DLD1 (cell line): ENCODE data around the gene SPACDR.

Experiments
- in situ Hi-C: cut with HindIII; loops from 2 replicates; pipeline ENCODE4 v1.10.0; 2017; ENCODE audit warnings: low sequenced_read_pairs

SPACDR gene

DNA sequence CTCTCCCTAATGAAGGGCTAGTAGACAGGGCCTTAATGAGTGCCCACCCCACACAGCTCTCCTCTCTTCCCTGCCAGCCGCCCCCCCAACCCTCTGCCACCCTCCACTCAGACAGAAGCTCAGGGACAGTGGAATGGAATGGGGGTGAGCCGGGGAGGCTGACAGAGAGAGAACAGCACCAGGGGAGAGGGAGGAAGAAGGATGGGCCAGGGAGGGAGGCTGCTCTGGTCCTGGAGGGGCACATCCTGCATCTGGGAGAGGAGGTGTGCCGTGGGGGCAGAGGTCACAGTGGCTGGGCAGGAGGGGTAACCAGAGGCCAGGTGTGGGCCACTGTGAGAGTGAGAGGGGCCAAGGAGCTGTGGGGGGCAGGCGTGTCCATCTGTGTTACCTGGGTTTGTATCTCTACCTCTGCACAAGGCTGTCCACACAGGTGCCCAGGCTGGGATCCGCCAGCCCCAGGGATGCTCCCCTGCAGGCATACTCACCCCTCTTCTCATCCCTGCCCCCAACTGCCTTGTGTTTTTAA is 22.1 kb upstream of the SPACDR start:
- in situ Hi-C loops = no loop called here

DNA sequence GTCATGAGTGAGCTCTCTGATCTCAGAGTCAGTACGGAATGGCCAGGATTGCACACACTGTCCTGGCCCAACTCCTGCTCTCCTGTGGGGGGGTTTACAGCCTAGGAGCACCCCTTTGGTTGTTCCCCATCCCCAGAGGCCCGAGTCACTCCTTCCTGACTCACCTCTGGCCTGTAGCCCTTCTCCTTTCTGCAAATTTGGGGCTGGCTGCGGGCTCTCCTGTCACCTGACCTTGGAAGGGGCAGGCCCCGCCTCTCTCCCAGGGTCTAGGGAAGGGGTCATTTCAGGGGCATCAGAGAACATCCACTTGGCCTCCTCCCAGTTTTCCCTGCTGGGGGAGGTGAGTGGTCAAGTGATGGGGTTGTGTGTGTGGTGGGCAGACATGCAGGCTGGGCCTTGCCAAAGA is 21.4 kb upstream of the SPACDR start:
- in situ Hi-C loops = no loop called here

DNA sequence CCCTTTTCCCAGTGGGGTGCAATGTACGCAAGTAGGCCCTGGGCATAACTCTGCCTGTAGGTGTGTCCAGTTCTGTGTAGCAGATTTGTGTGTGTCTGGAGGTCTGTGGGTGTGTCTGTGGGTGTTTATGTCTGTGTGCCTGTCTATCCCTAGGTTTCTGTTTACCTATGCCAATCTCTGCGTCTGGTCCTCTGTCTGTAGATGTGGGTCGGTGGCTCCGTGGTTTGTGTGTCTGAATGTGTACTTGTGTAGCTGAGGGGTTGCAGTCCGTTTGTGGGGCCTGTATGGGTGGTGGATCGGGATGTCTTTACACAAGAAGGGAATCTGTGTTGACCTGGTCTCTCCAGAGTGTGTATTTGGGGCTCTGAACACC is 20.6 kb upstream of the SPACDR start:
- in situ Hi-C loops = no loop called here

DNA sequence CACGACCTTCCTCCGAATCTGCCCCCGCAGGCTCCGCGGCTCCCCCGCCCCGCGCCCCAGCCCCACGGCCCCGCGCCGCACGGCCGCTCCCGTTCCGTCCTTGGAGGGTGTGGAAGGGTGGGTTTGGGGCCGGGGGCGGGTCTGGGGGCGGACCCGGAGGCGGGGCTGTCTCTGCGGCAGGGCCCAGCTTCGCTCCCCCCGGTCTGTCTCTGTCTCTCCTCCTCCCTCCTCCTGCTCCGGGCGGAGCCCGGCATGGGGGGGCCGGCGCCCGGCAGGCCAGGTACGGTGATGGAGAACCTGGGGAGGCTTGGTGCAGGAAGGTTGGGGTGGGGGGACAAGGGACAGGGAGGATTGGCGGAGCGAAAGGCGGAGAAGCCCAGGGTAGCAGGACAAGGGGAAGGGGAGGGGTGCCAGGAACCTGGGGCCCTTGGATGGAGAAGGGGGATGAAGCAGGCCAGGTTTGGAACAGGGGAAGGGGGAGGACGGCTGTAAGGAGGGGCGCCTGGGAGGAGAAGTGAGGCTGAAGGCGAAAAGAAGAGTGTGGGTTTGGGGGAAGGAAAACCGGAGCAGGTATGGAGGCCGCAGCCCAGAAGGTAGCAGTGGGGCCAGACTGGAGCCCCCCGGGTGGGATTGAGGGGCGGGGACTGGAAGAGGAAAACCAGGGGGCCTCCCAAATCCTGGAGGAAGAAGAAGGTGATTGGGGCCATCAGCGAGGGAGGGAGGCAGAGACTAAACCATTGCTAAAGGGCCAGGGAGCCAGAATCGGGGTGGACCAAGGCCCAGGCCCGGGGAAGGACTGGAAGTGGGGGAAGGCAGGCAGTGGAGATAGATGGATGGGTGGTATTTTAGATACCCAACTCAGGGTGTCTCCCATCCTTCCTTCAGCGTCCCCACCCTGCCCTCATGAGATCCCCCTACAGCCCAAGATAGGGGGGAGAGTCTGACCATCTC is 19.9 kb upstream of the SPACDR start, which contains the start of gene NYAP1:
NYAP1 (plus strand) TSS at position 206 of the 951 bp plus-strand sequence. CDS start 1,385 bp downstream, outside the sequence.
- in situ Hi-C loops = no loop called here

DNA sequence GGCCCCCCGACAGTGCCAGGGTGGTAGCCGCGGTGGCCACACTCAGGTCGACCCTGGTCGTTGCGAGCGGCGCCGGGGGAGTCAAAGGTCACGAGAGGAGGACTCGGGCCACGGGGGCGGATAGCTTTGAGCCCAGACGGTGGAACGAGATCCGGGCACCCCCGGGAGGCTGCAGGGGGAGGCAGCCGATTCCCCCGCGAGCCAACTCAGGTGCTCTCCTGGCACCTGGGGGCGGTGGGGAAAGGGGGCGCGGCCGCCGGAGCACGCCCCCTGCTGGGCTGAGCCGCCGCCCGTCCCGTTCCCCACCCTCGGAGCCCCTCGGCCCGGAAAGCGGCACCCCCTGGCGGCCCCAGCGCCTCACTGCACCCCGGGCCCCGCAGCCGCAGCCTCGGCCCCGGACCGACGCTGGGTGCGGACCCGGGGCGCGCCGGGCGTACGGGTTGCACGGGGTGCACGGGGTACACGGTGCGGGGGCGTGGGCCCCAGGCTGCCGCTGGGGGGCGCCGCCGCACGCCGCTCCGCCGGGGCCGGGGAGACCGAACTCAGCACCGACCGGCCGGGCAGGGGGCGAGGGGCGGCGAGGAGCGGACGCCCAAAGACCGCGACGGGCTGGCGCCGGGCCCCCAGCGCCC is 19.1 kb upstream of the SPACDR start:
- in situ Hi-C loops = no loop called here

DNA sequence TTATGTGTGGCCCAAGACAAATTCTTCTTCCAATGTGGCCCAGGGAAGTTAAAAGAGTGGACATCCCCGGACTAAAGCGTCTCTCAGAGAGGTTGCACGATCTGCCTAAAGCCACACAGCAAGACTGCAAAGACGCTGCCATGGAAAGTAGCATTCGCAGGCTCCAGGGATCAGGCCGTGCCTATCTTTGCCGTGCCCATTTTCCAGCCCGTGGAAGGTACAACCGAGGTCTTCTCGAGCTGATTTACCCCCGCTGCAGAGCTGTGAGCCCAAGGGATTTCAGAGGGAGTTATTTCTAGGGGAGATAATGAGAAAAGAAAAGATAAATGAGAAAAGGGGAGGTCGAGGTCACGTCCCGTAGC is 18.6 kb upstream of the SPACDR start:
- in situ Hi-C loops = no loop called here

DNA sequence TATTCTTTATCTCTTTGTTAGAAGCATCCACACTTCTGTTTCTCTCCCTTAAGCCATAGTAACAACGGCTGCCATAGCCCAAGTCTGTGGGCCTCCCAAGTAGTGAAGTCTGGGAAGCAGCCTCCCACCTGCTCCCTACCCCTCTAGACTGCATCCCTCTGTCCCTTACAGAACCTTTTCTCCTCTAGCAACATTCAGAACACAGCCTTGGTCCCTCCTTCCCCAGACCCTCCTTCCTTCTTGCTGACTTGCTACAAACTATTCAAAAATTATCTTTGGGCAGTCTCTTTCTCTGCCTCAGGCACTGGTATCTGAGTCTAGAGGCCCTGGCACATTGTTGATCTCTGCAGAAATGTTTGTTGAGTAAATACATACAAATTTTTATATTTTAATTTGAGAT is 17.4 kb upstream of the SPACDR start:
- in situ Hi-C loops = no loop called here

DNA sequence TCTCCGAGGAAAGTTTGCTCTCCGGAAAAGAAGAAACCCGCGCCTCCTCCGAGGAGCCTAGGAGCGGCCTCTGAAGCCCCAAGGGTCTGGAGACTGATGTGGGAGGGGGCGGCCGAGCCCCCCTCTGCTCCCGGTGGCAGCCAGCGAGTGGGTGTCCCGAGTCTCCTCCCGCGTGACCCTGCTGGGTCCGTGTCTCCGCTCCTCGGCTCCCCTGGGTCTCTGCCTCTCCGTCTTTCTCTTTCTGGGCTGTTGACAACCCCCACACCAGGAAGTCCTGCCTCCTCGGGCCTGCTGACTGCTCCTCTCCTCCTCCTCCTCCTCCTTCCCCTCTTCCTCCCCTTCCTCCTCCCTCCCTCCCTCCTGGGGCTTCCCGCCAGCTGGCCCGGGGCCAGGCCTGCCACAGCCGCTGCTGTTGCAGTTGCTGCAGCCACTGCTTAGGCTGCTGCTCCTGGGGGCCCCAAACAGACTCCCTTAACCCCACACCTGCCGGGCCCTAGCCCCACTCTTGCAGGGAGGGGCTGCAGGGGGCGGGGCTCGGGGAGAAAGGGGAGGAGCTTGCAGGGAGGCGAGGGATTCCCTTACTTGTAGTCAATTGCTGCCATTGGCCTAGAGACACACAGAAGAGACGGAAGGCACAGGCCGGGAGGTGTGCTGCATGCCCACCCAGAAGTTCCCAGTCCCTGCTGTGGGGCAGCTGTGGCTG is 15.0 kb upstream of the SPACDR start, which contains the start of gene TSC22D4:
TSC22D4 (minus strand) TSS at position 257 of the 703 bp plus-strand sequence. CDS start 1,176 bp downstream, outside the sequence.
- in situ Hi-C loops = no loop called here

DNA sequence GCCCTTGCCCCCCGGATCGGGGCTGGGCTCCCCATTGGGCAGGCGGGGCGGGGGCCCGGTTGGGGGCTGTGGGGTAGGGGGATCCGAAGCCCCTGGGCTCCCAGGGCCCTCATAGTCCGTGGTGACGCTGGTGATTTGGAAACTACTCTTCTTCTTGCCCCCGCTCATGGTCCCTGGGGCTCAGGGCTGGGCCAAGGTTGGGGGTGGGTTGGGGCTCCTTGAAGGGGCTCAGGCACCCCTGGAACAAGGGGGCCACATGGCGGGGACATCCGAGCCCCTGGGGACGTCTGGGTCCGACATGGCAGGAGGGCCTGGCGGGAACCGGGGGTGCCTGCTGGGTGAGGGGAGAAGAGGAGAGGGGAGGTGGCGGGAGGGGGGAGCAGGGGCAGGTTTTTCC is 13.8 kb upstream of the SPACDR start:
- in situ Hi-C loops = no loop called here

DNA sequence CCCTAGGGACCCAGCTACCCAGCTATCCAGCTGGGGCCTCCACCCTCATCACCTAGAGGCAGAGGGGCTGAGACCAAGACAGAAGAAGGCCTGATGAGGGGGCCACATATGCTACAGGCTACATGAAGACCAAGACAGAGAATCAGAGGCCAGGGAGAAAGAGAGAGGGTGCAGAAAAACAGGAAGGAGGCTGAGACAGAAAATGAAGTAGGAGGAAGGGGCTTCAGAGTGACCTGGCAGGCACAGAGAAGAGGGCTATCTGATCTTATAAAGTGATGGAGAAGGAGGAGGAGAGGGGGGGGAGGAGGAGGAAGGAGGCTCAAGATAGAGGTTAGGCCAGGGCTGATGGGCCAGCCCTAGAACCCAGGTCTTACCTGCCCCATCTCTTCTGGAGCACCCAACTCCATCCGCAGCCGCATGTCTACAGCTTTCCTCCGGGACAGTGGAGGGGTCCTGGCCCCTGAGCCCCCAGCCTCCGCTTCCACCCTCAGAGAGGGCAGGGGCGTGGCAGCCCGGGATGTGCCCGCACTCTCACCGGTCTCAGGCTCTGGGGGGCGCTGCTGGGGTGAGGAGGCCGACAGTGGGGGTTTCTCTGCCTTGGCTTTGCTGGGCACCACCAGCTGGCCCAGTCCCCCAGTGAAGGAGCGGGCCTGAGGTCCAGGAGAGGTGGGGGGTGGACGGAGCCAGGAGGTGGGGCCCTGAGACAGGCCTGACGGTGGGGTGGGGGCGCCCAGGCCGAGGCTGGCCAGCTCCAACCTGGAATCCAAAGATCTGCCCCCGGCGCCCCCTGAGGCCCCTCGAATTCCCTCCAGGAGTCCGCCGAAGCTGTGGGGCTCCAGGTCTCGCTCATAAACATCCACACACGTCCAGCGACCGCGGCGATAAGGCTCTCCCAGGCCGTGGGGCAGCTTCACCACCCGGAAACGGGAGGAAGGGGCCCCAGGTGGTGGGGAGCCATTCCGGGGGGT is 13.1 kb upstream of the SPACDR start:
- in situ Hi-C loops = no loop called here

DNA sequence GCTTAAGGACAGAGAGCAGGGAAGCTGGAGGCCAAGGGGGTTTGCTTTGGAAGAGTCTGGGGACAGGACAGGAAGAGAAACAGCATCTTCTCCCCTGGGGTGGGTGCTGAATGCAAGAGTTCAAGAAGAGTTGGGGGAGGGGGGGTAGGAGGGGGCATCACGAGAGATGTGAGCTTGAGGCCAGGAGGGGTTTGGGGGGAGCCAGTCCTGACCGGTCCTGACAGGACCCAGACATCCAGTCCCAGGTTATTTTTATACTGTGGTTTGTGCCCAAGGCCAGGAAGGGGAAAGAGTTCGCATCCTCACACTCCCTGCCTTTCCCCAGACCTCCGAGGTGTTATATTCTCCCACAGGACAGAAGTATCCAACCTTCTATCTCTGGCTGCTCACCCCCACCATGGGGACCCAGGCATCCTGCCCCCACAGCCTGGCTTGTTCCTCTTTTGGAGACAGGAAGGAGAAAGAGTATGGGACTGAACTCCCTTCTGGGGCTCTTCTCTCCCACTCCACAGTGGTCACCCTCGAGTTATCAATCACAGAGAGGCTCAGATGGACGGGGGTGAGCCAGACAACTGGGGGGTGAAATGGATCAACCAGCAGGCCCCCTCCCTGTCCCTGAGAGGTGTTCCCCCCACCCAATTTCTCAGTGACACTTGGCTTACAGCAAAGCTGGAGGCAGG is 12.2 kb upstream of the SPACDR start:
- in situ Hi-C loops = no loop called here

DNA sequence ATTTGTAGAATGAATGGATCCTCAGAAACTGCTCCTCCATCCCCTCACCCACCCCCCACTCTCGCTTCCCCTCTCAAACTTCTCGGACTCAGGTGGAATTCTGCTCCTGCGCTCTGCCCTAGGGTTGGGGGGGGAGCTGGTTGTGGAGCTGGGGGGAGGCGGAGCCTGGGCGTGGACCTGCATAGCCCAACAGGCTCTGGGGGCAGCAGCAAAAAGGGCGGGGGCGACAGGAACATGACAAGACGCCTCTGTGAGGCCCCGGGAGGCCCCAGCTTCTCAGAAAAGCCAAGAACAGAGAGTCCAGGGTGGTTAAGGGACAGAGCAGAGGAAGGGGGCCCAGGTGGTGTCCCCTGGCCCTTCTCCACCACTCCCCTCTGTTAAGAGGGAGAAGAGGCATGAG is 11.5 kb upstream of the SPACDR start:
- in situ Hi-C loops = no loop called here

DNA sequence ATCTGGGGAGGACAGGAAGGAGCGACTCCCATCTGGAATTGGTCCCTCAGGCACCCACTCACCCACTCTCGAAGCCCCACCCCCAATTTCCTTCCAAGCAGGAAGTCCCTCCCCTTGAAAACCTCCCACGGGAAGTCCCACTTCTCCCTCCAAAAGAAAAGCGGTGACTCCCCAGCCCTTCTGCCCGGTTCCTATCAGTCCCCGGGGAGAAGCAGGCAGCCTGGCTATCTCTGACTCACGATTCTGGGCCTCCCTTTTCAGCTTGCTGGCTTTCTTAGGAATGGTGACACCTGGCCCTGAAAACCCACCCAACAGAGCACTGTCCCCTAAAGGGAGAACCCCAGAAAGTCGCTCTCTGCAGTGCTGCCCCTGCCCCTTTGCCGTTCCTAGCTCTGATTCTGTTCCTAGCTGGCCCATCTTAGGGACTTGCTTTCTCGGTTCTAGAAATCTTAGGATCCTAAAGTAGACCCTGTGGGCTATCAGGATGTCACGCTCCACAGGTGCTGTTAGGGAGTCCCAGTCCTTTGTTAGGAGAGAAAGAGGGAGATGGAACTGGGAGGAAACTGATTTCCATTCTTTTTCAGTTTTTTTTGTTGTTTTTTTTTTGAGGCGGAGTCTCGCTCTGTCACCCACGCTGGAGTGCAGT is 8.9 kb upstream of the SPACDR start:
- in situ Hi-C loops = no loop called here

DNA sequence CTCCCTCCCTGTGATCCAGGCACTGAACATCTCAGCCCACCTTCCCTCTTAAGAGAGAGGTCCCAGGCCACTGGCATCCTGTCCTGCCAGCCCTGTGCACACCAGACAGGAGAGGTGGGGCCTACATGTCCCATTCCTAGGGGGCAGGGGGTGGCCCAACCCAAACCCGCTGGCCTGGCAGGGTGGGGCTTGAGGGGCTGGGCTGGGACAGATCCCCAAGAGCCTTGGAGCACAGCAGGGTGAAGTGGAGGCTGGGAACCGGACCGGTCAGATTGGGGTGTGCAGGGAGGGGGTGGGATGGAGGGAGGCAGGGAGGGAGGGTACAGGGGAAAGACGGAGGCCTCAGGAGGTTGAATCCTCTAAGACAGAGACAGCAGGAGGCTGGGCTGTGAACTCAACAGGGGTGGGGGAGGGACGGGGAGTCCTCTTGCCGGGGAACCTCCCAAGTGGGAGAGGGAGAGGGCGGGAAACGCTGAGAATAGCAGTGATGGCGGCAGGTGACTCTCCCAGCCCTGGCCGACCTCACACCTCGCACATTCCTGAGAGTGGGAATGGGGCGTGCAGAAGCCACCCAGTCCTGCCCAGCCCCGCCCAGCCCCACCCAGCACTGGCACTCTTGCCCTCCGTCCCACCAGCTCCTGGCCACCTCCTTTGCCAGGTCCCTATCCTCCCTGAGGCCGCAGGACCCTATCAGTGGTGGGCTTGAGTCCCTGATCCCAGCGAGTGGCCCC is 8.2 kb upstream of the SPACDR start:
- in situ Hi-C loops = no loop called here

DNA sequence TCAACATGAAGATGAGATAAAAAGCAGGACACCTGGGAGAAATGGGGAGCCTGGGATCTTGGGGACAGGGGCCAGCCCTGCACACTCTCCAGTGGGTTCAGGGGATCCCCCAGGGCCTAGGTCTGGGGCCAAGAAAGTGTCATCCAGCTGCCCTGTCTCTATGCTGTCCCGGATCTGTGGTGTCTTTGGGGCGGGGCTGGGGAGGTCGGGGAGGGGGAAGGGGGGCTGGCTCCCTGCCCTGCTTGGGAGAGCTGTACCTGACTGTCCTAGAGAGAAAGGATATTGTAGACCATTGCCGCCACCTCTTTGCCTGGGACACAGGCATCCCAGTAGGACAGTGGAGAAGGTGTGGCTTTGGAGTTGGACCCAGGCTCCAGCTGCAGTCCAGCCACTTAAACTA is 7.0 kb upstream of the SPACDR start:
- in situ Hi-C loops = no loop called here

DNA sequence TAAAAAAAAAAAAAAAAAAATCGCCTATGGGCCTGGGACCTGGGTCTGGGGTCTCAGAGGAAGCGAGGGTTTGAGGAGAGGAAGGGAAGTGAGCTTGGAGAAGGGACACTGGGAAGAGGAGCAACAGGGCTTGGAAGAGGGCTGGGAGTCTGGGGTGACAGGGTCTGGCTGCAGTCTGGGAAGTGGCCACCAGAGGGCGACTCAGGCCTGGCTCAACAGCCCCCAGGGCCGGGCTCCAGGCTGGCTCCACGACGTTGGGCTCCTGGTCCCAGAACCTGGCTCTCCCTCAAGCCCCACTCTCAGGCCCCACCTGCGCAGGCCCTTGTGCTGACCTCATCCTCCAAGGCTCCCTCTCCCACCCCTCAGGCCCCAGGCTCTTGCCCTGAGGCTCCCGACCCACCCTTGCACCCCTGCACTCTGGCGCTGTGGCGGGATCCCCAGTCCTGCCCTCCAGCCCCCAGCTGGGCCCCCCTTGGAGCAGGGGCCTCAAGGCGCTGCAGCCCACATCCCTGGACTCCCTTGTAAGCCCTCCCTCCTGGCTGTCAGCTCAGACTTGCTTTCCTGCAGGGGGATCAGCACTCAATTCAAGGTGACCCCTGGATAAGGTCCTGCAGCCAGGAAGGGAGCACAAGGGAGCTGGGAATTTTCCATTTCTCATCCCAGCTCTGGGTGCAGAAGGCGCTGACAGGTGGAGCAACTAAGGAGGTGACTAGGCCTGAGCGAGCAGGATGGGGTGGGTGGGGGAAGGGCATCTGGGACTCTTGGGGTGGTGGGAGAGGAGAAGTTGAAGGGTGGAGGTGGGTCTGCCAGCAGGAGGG is 5.4 kb upstream of the SPACDR start:
- in situ Hi-C loops = no loop called here

DNA sequence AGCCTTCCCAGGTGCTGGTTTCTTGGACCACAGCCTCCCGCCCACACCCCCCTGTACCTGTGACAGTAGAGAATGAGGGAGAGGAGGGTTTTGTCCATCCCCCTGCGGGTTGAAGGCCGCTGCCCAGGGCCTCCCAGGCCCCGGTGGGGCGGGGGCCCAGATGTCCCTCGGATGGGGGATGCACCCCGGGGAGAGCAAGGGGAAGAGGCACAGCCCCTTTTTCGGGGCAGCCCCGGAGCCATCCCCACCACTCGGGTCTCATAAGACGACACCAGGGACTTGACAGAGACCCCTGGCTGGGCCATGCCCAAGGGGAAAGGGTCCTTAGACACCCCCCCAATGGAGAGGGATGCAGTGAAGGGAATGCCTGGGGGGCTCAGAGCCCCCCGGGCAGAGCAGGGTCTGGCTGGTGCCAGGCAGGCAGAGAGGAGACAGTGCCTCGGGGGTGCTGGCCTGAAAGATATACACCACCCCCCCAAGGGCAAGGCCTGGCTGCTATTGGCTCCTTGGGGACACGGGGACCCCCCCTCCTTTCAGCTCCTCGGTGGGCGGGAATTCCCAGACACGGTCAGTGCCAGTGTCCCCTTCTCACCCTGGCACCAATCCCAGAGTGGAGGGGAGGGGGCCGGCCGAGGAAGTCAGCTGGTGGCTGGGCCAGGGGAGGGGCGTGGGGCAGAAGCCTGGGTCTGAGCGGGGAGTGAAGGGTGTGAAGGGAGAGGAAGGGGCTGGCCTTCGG is 3.7 kb upstream of the SPACDR start:
- in situ Hi-C loops = no loop called here
